DMS153 treated with DMSO at 0.1 percent for 48 hours (cell line): ENCODE results near the gene BST2.
A peak's percentile ranks its signal among the peaks of the same experiment; 100 is the strongest.

Experiments used
- DNase-seq: peaks from one replicate; lab custom pipeline; 2025; ENCODE audit not compliant: unreplicated experiment; lab: John Stamatoyannopoulos, UW

BST2 gene

GRCh38 chr19:17419621-17420474 lies 14.4 kb upstream of the BST2 start, which contains the start of gene MVB12A:
MVB12A (plus strand) TSS chr19:17420047; CDS start chr19:17420136, 89 bp downstream.
- peak; percentile 91 for DNase-seq

- no peak for DNase-seq
Observed at GRCh38 chr19:17419154-17419620, 13.8 kb upstream of the BST2 start.

GRCh38 chr19:17418710-17419109 lies 13.3 kb upstream of the BST2 start:
- DNase-seq: no peak

- no peak for DNase-seq
Observed at GRCh38 chr19:17415121-17415520, 9.7 kb upstream of the BST2 start.

GRCh38 chr19:17414097-17414496 lies 8.7 kb upstream of the BST2 start:
- DNase-seq: no peak

GRCh38 chr19:17411801-17412200 lies 6.4 kb upstream of the BST2 start:
- DNase-seq: no peak

- DNase-seq: no peak
Observed at GRCh38 chr19:17409990-17410389, 4.6 kb upstream of the BST2 start.

GRCh38 chr19:17406887-17407196 lies 1.4 kb upstream of the BST2 start:
- DNase-seq: no peak

GRCh38 chr19:17406046-17406886 lies 836 bp upstream of the BST2 start:
- DNase-seq: no peak

GRCh38 chr19:17404621-17405249 lies 695 bp downstream of the BST2 start:
- no peak for DNase-seq

- DNase-seq: no peak
Observed at GRCh38 chr19:17404015-17404414, 1.4 kb downstream of the BST2 start.

- DNase-seq: no peak
Observed at GRCh38 chr19:17402982-17403855, 2.2 kb downstream of the BST2 start.

- no peak for DNase-seq
Observed at GRCh38 chr19:17401628-17402027, 3.8 kb downstream of the BST2 start.

GRCh38 chr19:17398902-17399527 lies 6.4 kb downstream of the BST2 start:
- DNase-seq: no peak

GRCh38 chr19:17394891-17395415 lies 10.5 kb downstream of the BST2 start:
- no peak for DNase-seq

GRCh38 chr19:17393914-17394313 lies 11.5 kb downstream of the BST2 start, which contains the start of gene CCDC194:
CCDC194 (minus strand) TSS chr19:17394196; CDS start chr19:17394158, 38 bp downstream.
- DNase-seq: no peak

GRCh38 chr19:17393002-17393401 lies 12.4 kb downstream of the BST2 start:
- no peak for DNase-seq

GRCh38 chr19:17391371-17392151 lies 13.9 kb downstream of the BST2 start:
- DNase-seq: no peak
